Measurements from ENCODE around the gene AK1. TPM values are rescaled to one million over a fixed set of nuclear protein-coding genes. Genes with fewer than 3 reads are reported as not detected.

Gene AK1
- total RNA-seq, 4 donors from 2014 or later, result 29.9 to 65.1 (median 38.7) TPM

- Histone ChIP-seq H3K27ac (peak overlapping the region in 1 of 4 donors; percentile 66), H3K4me3 (no peak overlapping the region), H3K27me3 (no peaks in the 10 kb centered on the region), H3K4me1 (peaks cover 0 to 49% (median 10%) of the 10 kb centered on the region in 4 donors), H3K36me3 (peaks cover 5 to 93% (median 16%) of the 10 kb centered on the region in 3 donors), H3K9me3 (no peaks in the 10 kb centered on the region)
- TF ChIP-seq, protein P1, sequence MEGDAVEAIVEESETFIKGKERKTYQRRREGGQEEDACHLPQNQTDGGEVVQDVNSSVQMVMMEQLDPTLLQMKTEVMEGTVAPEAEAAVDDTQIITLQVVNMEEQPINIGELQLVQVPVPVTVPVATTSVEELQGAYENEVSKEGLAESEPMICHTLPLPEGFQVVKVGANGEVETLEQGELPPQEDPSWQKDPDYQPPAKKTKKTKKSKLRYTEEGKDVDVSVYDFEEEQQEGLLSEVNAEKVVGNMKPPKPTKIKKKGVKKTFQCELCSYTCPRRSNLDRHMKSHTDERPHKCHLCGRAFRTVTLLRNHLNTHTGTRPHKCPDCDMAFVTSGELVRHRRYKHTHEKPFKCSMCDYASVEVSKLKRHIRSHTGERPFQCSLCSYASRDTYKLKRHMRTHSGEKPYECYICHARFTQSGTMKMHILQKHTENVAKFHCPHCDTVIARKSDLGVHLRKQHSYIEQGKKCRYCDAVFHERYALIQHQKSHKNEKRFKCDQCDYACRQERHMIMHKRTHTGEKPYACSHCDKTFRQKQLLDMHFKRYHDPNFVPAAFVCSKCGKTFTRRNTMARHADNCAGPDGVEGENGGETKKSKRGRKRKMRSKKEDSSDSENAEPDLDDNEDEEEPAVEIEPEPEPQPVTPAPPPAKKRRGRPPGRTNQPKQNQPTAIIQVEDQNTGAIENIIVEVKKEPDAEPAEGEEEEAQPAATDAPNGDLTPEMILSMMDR (IDR thresholded peaks at IDR 0.05), result no peak
- TF ChIP-seq POLR2A (IDR thresholded peaks at IDR 0.05), result no peak
- DNase-seq (ENCODE audit: low spot score in 2 of 2), result no peak
- WGBS, 2 donors, result 80 to 81% methylated on average over 6 to 17 of the region's 17 CpGs
These were observed 59.5 kb downstream of the AK1 start for GRCh38 chr9:127817881-127818434.

DNA sequence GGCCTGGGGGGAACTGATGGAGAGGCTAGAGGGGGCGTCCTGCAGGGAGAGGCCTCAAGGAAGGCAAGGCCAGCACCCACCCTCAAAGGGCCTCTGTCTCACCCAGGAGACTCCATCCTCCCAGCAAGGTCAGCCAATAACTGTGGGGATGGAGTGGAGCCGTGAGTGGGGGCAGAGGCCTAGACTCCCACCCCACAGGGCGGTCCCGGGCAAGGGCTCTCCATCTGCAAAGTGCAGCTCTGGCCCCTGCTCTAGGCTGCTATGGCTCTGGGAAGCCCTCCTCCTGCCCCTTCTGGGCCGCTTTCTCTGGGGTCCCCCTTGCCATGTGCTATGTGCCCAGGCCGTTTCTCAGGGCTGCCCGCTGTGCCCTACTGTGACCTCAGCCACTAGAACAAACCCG is 60.7 kb downstream of the AK1 start:
- Histone ChIP-seq H3K27me3 (no peaks in the 10 kb centered on the region), H3K4me1 (peaks cover 0 to 49% (median 10%) of the 10 kb centered on the region in 4 donors), H3K27ac (peak overlapping the region in 3 of 4 donors; percentile 34 to 66 (median 60)), H3K36me3 (peaks cover 5 to 99% (median 16%) of the 10 kb centered on the region in 3 donors), H3K4me3 (no peak overlapping the region), H3K9me3 (no peaks in the 10 kb centered on the region)
- TF ChIP-seq POLR2A (IDR thresholded peaks at IDR 0.05), result no peak
- TF ChIP-seq, protein P1 (IDR thresholded peaks at IDR 0.05), result no peak
- no peak for TF ChIP-seq EP300 (IDR thresholded peaks at IDR 0.05)
- DNase-seq (ENCODE audit: low spot score in 2 of 2), result no peak
- 64 to 66% methylated on average over 7 of the region's 8 CpGs for WGBS, 2 donors

Small RNA genes lying within 50 kb of the gene (small RNA-seq; reads per million reads assigned to genes)
- gene MIR4672, result not detected
- gene RF00019, result not detected
- gene RNA5SP296, result not detected

Other genes with a start within 250 kb of the AK1 start
- gene CFAP157, start 170.7 kb downstream of the AK1 start, total RNA-seq, result 1 to 10 TPM in 1 of 4 donors, under 1 TPM in 1, not detected in 2; 0.90 to 1.2 TPM
- 10 to 100 TPM in 3 of 4 donors, 1 to 10 TPM in 1; 8.4 to 46.7 (median 23.7) TPM for gene PTRH1, start 162.0 kb downstream of the AK1 start, total RNA-seq
- gene TTC16, start 161.6 kb downstream of the AK1 start, total RNA-seq, result under 1 TPM in 1 of 4 donors, not detected in 3; 0.30 TPM
- gene TOR2A, start 142.4 kb downstream of the AK1 start, total RNA-seq, result 10 to 100 TPM; 13.3 to 15.3 (median 14.4) TPM
- gene SH2D3C, start 99.0 kb downstream of the AK1 start, total RNA-seq, result 10 to 100 TPM in 3 of 4 donors, 1 to 10 TPM in 1; 4.2 to 18.9 (median 13.4) TPM
- gene CDK9, start 91.6 kb downstream of the AK1 start, total RNA-seq, result 100 to 1,000 TPM in 2 of 4 donors, 10 to 100 TPM in 2; 66.6 to 112 (median 87.6) TPM
- gene FPGS, start 74.8 kb downstream of the AK1 start, total RNA-seq, result 100 to 1,000 TPM; 136 to 309 (median 143) TPM
- 100 to 1,000 TPM in 1 of 4 donors, 10 to 100 TPM in 3; 24.9 to 137 (median 85.6) TPM for gene ENG, start 23.0 kb downstream of the AK1 start, total RNA-seq
- gene ST6GALNAC6, start 21.9 kb upstream of the AK1 start, total RNA-seq, result 100 to 1,000 TPM; 108 to 193 (median 172) TPM
- gene ST6GALNAC4, start 39.4 kb upstream of the AK1 start, total RNA-seq, result 10 to 100 TPM; 23.9 to 70.5 (median 37.0) TPM
- under 1 TPM in 1 of 4 donors, not detected in 3; 0.59 TPM for gene PIP5KL1, start 53.1 kb upstream of the AK1 start, total RNA-seq
- 10 to 100 TPM in 3 of 4 donors, 1 to 10 TPM in 1; 9.0 to 21.9 (median 14.7) TPM for gene DPM2, start 60.2 kb upstream of the AK1 start, total RNA-seq
- gene EEIG1, start 103.3 kb upstream of the AK1 start, total RNA-seq, result 10 to 100 TPM; 33.9 to 53.8 (median 50.2) TPM
- gene NAIF1, start 189.6 kb upstream of the AK1 start, total RNA-seq, result 10 to 100 TPM in 1 of 4 donors, 1 to 10 TPM in 3; 5.4 to 11.2 (median 8.1) TPM
- gene SLC25A25, start 190.6 kb upstream of the AK1 start, total RNA-seq, result 10 to 100 TPM; 23.4 to 29.7 (median 27.2) TPM

Data from tibial nerve (tissue), 4 donors.